HEK293T (cell line): ENCODE measurements around the gene FMOD.

ENCODE experiments used
- BHLHE40 ChIP-seq: fragments of 450-650 bp; IDR thresholded peaks from 2 replicates; pipeline ENCODE4 v1.6.1; 2016; ENCODE audit warnings: mild to moderate bottlenecking, moderate library complexity, borderline replicate concordance
- ELF4 ChIP-seq: fragments of 450-650 bp; IDR thresholded peaks from 2 replicates; pipeline ENCODE4 v1.6.1; 2017; ENCODE audit warnings: antibody characterized with exemption
- FOXM1 ChIP-seq: fragments of 450-650 bp; IDR thresholded peaks from 2 replicates; pipeline ENCODE4 v1.6.1; 2017; ENCODE audit warnings: mild to moderate bottlenecking, borderline replicate concordance
- SP1 ChIP-seq: fragments of 450-650 bp; IDR thresholded peaks from 2 replicates; pipeline ENCODE4 v1.6.1; 2017
- TARDBP ChIP-seq: fragments of 450-650 bp; IDR thresholded peaks from 2 replicates; pipeline ENCODE4 v1.6.1; 2016
- TF ChIP-seq, protein P1 (sequence below): fragments of 450-650 bp; IDR thresholded peaks from 2 replicates; pipeline ENCODE4 v1.6.1; 2016

DNA sequence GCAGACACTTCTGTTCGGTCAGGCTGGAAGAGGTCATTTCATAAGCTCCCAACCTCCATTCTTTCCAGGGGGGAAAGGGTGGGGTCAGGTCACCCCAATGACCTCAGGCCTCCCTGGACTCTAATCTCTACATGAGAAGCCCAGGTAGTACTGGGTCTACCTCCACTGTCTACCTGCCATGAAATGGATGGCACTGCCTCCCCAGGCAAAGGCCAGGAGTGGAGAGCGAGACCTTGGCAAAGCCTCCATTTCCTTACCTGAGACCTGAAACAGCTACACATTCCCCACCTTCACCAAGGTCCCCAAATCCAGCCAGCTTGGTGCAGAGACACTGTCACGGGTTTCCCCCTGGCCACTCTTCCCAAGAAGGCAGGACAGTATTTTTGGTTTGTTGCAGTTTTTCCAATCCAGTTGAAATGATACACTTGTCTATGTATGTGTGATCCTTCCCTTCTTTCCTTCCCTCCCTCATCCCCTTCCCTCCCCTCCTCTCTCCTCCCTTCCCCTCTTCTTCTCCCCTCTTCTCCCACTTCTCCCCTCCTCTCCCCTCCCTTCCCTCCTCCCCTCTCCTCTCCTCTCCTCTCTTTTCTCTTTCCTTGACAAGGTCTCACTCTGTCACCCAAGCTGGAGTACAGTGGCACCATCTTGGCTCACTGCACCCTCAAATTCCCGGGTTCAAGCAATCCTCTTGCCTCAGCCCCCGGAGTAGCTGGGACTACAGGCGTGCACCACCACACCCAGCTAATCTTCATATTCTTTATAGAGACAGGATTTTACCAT, 29.5 kb downstream of the FMOD start:
- TF ChIP-seq FOXM1: no peak
- no peak for TF ChIP-seq BHLHE40
- no peak for TF ChIP-seq ELF4
- TF ChIP-seq, protein P1, sequence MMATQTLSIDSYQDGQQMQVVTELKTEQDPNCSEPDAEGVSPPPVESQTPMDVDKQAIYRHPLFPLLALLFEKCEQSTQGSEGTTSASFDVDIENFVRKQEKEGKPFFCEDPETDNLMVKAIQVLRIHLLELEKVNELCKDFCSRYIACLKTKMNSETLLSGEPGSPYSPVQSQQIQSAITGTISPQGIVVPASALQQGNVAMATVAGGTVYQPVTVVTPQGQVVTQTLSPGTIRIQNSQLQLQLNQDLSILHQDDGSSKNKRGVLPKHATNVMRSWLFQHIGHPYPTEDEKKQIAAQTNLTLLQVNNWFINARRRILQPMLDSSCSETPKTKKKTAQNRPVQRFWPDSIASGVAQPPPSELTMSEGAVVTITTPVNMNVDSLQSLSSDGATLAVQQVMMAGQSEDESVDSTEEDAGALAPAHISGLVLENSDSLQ: no peak
- no peak for TF ChIP-seq SP1
- TF ChIP-seq TARDBP: no peak
